GM12874 (cell line): ENCODE measurements around the gene ADGRL3.

Experiments
- TF ChIP-seq, protein P1 (sequence below): IDR thresholded peaks from 2 replicates; pipeline ENCODE4 v1.5.1; 2011; ENCODE audit warnings: low read depth, mild to moderate bottlenecking, control low read depth, low read length, moderate library complexity; ENCODE audit not compliant: insufficient read depth

Gene ADGRL3

DNA sequence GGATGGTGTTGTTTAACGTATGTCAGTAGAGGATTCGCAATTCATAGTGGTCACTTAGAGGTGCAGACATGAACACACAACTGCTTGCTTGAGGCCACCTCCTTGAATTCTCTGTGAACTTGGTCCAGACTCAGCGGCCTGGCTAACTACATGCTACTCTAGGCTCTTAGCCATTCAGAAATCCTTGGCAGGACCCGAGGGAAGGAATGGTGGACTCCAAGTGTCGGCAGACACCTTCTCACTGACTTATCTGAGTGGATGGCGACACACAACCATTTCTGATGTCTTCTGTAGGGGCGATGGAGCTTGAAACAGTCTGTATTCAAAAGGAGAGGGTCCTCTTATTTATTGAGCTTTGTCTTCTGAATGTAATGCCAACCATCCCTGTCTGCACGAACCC, 24.4 kb downstream of the ADGRL3 start:
- TF ChIP-seq, protein P1, sequence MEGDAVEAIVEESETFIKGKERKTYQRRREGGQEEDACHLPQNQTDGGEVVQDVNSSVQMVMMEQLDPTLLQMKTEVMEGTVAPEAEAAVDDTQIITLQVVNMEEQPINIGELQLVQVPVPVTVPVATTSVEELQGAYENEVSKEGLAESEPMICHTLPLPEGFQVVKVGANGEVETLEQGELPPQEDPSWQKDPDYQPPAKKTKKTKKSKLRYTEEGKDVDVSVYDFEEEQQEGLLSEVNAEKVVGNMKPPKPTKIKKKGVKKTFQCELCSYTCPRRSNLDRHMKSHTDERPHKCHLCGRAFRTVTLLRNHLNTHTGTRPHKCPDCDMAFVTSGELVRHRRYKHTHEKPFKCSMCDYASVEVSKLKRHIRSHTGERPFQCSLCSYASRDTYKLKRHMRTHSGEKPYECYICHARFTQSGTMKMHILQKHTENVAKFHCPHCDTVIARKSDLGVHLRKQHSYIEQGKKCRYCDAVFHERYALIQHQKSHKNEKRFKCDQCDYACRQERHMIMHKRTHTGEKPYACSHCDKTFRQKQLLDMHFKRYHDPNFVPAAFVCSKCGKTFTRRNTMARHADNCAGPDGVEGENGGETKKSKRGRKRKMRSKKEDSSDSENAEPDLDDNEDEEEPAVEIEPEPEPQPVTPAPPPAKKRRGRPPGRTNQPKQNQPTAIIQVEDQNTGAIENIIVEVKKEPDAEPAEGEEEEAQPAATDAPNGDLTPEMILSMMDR: no peak

DNA sequence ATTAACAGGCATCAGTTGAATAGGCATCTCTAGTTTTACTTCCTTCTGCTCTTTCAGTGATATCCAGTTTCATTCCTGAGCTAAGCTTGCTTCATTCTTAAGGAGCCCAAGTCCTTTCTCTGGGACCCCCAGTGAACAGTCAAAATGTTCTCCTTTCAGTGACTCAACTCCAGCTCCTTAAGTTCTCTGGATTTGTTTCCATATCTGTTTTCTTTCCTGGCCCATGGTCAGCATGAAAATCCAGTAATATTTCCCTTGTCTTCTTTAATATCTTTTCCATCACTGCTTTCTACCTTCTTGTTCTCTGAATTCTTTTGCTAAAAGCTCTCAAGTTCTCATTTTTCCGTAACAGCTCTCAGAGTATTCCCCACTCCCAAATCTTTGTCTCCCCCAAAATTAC, 25.5 kb downstream of the ADGRL3 start:
- TF ChIP-seq, protein P1: no peak

DNA sequence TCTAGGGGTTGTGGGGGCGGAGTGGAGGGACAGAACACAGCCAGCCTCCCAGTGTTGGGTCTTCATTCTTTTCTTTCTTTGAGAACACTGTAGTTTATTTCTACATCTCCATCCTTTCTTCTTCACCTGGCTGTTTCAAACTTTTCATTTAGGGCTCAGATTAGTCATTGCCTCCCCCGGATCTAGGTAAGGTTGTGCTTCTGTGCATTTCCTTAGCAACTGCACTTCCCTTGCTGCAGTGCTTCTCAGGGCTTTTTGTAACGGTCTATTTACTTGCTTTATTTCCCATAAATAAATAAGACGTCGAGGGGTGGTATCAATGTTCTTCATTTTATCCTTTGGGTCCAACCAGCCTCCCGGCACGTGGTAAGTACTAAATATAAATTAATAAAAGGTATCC, 31.3 kb downstream of the ADGRL3 start:
- TF ChIP-seq, protein P1: no peak

DNA sequence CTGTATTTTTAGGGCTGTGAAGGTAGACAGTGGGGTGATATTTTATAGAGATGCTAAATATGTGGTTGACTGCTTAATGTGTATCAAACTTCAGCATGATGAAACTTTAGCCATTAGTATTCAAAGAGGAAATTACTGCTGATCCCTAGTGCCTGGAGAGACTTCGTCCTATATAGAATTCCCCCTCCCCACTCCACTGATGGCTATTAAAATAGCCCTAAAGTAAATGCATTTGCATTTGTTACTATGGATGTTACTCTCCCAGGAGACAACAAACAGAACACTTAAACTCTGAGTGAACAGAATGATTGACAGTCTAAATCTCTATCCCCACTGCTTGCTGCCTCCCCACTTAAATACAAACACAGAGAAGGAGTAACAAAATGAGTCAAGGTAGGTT, 39.1 kb downstream of the ADGRL3 start:
- TF ChIP-seq, protein P1: no peak

- TF ChIP-seq, protein P1: no peak
These were observed 43.8 kb downstream of the ADGRL3 start for GRCh38 chr4:61243962-61244361.

DNA sequence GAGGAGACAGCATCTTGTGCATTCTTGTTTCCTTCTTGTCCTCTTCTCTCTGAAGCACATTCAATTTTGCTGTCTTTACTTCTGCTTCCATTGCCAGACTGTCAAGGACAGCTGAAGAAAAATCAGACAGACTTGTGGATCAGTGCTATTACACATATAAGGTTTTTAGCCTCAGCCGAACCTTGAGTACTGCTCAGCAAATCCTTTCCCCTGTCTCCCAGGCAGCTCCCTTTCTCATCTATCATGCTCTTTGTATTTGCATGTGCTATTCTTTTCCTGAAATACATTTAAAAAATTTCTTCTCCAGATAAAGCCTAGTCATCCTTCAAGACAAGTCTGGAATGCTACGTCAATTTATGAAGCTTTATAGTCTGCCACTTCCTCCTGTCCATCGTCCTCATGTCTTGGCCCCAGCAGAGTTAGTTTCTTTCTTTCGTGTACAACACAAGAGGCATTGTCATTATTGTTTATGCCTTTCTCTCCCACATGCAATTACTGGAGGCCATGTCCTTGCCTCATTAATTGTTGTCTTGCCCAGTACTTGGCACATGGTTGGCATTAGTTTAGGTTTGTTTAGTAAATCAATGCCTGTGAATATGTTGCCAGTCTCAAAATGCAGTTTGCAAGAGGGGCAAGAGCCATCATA, 45.1 kb downstream of the ADGRL3 start:
- TF ChIP-seq, protein P1: no peak

DNA sequence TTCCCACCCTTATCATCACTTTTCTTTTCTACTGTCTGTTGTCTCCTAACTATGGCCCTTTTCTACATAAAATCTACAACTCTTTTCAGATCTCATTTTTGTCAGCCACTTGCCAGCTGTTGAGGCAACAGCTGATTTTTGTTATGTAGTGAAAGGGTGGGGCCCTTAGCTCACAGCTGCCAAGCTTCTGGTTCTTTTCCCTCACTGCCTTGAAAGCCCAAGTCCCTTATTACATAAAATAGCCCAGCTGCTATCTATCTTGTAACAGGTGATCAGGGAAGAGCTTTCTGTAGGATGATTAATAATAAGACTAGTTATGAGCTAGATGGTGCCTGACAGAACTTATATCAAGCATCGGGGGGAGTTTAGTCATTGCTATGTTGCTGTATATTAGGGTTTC, 45.9 kb downstream of the ADGRL3 start:
- TF ChIP-seq, protein P1: no peak
